Loucy (cell line): ENCODE data around the gene UNC45A.

ENCODE experiments used
- H2AFZ ChIP-seq: fragments of 200-600 bp; sonication (generic); 2 replicates; pipeline ENCODE4 v1.6.0; 2016; ENCODE audit warnings: antibody characterized with exemption, mild to moderate bottlenecking, low read length, moderate library complexity
- H3F3A ChIP-seq: fragments of 200-600 bp; 2 replicates; pipeline ENCODE4 v1.6.0; 2016; ENCODE audit warnings: antibody characterized with exemption, low read depth, mild to moderate bottlenecking
- H3K27me3 ChIP-seq: fragments of 200-600 bp; sonication (generic); 2 replicates; pipeline ENCODE4 v1.6.1; 2014; ENCODE audit warnings: low read length, mild to moderate bottlenecking; ENCODE audit not compliant: insufficient read depth, poor library complexity, severe bottlenecking
- H3K36me3 ChIP-seq: fragments of 200-600 bp; sonication (generic); 2 replicates; pipeline ENCODE4 v1.6.1; 2016; ENCODE audit warnings: low read length; ENCODE audit not compliant: insufficient read depth
- H3K4me1 ChIP-seq: fragments of 200-600 bp; sonication (generic); 2 replicates; pipeline ENCODE4 v1.5.1; 2014; ENCODE audit warnings: low read length, mild to moderate bottlenecking; ENCODE audit not compliant: insufficient read depth, poor library complexity, severe bottlenecking
- H3K4me2 ChIP-seq: fragments of 200-600 bp; sonication (generic); 2 replicates; pipeline ENCODE4 v1.6.0; 2014; ENCODE audit warnings: antibody characterized with exemption, low read length, low read depth, mild to moderate bottlenecking; ENCODE audit not compliant: poor library complexity, severe bottlenecking
- H3K4me3 ChIP-seq: fragments of 200-600 bp; sonication (generic); 2 replicates; pipeline ENCODE4 v1.5.1; 2014; ENCODE audit warnings: low read length, mild to moderate bottlenecking, mixed read lengths; ENCODE audit not compliant: poor library complexity, severe bottlenecking
- H3K79me2 ChIP-seq: fragments of 200-600 bp; sonication (generic); 2 replicates; pipeline ENCODE4 v1.6.1; 2014; ENCODE audit warnings: low read length; ENCODE audit not compliant: insufficient read depth
- H3K9ac ChIP-seq: fragments of 200-600 bp; sonication (generic); 2 replicates; pipeline ENCODE4 v1.6.0; 2014; ENCODE audit warnings: mild to moderate bottlenecking, low read depth, low read length, moderate library complexity; ENCODE audit not compliant: poor library complexity, severe bottlenecking
- H3K9me2 ChIP-seq: fragments of 200-600 bp; sonication (generic); replicated peaks from 2 replicates; pipeline ENCODE4 v1.6.1; 2016; ENCODE audit warnings: low read depth, low read length, mixed read lengths
- H3K9me3 ChIP-seq: fragments of 200-600 bp; sonication (generic); 2 replicates; pipeline ENCODE4 v1.6.1; 2014; ENCODE audit warnings: mild to moderate bottlenecking, antibody characterized with exemption, low read length, low read depth; ENCODE audit not compliant: insufficient read depth
- H4K20me1 ChIP-seq: fragments of 200-600 bp; sonication (generic); 2 replicates; pipeline ENCODE4 v1.6.0; 2014; ENCODE audit warnings: antibody characterized with exemption, low read length, mild to moderate bottlenecking; ENCODE audit not compliant: insufficient read depth, poor library complexity, severe bottlenecking
- EZH2phosphoT487 ChIP-seq: fragments of 200-600 bp; IDR thresholded peaks from 2 replicates; pipeline ENCODE4 v1.6.1; 2018; ENCODE audit warnings: antibody characterized with exemption, mild to moderate bottlenecking, moderate library complexity, borderline replicate concordance
- TF ChIP-seq, protein P1 (sequence below): fragments of 200-600 bp; sonication (generic); conservative IDR thresholded peaks from 2 replicates; pipeline ENCODE4 v1.5.1; 2014; ENCODE audit warnings: mild to moderate bottlenecking, antibody characterized with exemption, low read length

UNC45A gene

DNA sequence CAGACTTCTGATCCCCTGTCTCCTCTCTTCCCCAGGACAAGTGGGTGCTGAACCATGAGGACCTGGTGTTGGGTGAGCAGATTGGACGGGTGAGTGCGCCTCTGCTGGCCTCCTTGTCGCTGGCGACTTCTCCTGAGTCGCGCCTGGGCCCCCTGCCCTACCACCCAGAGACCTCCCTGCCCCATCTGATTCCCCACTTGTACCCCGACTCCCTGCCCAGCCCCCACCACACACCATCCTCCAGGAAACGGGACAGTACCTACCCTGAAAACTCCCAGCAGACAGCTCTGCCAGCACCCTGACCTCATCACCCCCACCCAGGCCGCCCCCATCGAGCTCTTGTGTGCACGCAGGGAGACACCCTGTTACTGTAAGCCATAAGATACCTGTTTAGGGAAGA lies 43.1 kb upstream of the UNC45A start:
- Histone ChIP-seq H3K4me2 (no peak overlapping the region), H3K9me3 (no peaks in the 10 kb centered on the region), H3K9me2 (no peaks in the 10 kb centered on the region), H3F3A (no peaks in the 10 kb centered on the region), H3K4me3 (no peak overlapping the region), H3K36me3 (peaks cover 40% of the 10 kb centered on the region; the same call in 1 of the 2 replicates), H3K79me2 (peaks cover 2% of the 10 kb centered on the region; the same call in 1 of the 2 replicates), H4K20me1 (no peaks in the 10 kb centered on the region), H2AFZ (no peak overlapping the region), H3K4me1 (no peaks in the 10 kb centered on the region), H3K27me3 (no peaks in the 10 kb centered on the region), H3K9ac (no peak overlapping the region)
- TF ChIP-seq, protein P1, sequence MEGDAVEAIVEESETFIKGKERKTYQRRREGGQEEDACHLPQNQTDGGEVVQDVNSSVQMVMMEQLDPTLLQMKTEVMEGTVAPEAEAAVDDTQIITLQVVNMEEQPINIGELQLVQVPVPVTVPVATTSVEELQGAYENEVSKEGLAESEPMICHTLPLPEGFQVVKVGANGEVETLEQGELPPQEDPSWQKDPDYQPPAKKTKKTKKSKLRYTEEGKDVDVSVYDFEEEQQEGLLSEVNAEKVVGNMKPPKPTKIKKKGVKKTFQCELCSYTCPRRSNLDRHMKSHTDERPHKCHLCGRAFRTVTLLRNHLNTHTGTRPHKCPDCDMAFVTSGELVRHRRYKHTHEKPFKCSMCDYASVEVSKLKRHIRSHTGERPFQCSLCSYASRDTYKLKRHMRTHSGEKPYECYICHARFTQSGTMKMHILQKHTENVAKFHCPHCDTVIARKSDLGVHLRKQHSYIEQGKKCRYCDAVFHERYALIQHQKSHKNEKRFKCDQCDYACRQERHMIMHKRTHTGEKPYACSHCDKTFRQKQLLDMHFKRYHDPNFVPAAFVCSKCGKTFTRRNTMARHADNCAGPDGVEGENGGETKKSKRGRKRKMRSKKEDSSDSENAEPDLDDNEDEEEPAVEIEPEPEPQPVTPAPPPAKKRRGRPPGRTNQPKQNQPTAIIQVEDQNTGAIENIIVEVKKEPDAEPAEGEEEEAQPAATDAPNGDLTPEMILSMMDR, result no peak
- TF ChIP-seq EZH2phosphoT487, result no peak

DNA sequence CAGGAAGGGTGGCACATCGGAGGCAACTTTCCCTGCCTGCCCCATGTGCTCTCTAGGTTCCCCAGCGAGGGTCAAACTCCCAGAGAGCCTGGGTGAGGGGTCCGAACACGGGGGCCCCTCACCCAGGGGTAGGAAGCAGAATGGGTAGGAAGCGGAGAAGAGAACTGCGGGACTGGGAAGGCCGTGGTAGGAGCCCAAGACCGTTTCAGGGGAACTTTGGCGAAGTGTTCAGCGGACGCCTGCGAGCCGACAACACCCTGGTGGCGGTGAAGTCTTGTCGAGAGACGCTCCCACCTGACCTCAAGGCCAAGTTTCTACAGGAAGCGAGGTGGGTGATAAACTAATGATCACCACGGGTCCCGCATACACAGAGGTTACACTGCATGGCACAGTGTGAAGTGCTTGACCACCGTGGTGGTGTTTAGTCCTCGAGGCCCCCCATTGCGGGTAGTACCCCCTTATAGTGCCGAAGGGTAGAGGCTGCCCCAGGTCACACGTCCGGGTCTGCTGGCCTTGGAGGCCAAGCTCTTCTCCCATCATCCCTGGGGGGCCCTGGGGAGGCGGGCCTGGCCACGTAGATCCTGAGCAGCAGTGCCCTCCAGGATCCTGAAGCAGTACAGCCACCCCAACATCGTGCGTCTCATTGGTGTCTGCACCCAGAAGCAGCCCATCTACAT lies 42.4 kb upstream of the UNC45A start:
- H3K9me2 ChIP-seq, result no peaks in the 10 kb centered on the region
- no peaks in the 10 kb centered on the region for H3K27me3 ChIP-seq
- H3K4me1 ChIP-seq, result no peaks in the 10 kb centered on the region
- H3F3A ChIP-seq, result no peaks in the 10 kb centered on the region
- no peak overlapping the region for H2AFZ ChIP-seq
- H4K20me1 ChIP-seq, result no peaks in the 10 kb centered on the region
- H3K9me3 ChIP-seq, result no peaks in the 10 kb centered on the region
- no peak overlapping the region for H3K4me2 ChIP-seq
- H3K36me3 ChIP-seq, result peaks cover 40% of the 10 kb centered on the region; the same call in 1 of the 2 replicates
- H3K79me2 ChIP-seq, result no peaks in the 10 kb centered on the region
- H3K4me3 ChIP-seq, result no peak overlapping the region
- no peak for TF ChIP-seq EZH2phosphoT487
- TF ChIP-seq, protein P1, result no peak
- H3K9ac ChIP-seq, result no peak overlapping the region

GRCh38 chr15:90893175-90894090 lies 41.7 kb upstream of the UNC45A start:
- Histone ChIP-seq H3K4me2 (no peak overlapping the region), H3K4me3 (no peak overlapping the region), H3K4me1 (no peaks in the 10 kb centered on the region), H3K9me2 (no peaks in the 10 kb centered on the region), H4K20me1 (no peaks in the 10 kb centered on the region), H3K27me3 (no peaks in the 10 kb centered on the region), H3K9me3 (no peaks in the 10 kb centered on the region), H2AFZ (no peak overlapping the region), H3K9ac (no peak overlapping the region), H3K79me2 (no peaks in the 10 kb centered on the region), H3F3A (no peaks in the 10 kb centered on the region), H3K36me3 (peaks cover 40% of the 10 kb centered on the region; the same call in 1 of the 2 replicates)
- TF ChIP-seq EZH2phosphoT487, result no peak
- TF ChIP-seq, protein P1, result peak; percentile 54
